ENCODE data around the gene PARD3. TPM values are rescaled to one million over a fixed set of nuclear protein-coding genes. Genes with fewer than 3 reads are reported as not detected.

The PARD3 gene
- total RNA-seq, 1 donor from 2014 or later = 34.1 TPM

GRCh38 chr10:34098821-34099567 is 716.1 kb downstream of the PARD3 start:
- TF ChIP-seq, protein P1, sequence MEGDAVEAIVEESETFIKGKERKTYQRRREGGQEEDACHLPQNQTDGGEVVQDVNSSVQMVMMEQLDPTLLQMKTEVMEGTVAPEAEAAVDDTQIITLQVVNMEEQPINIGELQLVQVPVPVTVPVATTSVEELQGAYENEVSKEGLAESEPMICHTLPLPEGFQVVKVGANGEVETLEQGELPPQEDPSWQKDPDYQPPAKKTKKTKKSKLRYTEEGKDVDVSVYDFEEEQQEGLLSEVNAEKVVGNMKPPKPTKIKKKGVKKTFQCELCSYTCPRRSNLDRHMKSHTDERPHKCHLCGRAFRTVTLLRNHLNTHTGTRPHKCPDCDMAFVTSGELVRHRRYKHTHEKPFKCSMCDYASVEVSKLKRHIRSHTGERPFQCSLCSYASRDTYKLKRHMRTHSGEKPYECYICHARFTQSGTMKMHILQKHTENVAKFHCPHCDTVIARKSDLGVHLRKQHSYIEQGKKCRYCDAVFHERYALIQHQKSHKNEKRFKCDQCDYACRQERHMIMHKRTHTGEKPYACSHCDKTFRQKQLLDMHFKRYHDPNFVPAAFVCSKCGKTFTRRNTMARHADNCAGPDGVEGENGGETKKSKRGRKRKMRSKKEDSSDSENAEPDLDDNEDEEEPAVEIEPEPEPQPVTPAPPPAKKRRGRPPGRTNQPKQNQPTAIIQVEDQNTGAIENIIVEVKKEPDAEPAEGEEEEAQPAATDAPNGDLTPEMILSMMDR (IDR thresholded peaks at IDR 0.05) = no peak
- Histone ChIP-seq H3K27me3 (ENCODE audit: low read depth) (no peaks in the 10 kb centered on the region), H3K27ac (no peak overlapping the region), H3K4me1 (peaks cover 7% of the 10 kb centered on the region), H3K4me3 (no peak overlapping the region), H3K36me3 (no peaks in the 10 kb centered on the region), H3K9me3 (peaks cover 11% of the 10 kb centered on the region)
- ATAC-seq (no peak), DNase-seq (no peak)
- intact Hi-C loops (cut with DNase I) = no loop called here

DNA sequence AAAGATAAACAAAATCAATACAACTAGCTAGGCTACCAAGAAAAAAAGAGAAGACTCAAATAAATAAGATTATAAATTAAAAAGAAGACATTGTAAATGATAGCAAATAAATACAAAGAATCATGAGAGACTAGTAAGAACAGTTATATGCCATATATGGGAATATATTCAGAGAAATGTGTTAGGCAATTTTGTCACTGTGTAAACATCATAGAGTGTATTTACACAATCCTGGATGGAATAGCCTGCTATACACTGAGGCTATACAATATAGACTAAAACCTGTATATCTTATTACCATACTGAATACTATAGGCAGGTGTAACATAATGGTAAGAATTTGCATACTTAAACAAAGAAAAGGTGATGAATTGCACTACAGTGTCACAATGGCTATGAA is 717.4 kb downstream of the PARD3 start:
- H3K27me3 ChIP-seq (ENCODE audit: low read depth) = no peaks in the 10 kb centered on the region
- H3K4me1 ChIP-seq = peaks cover 7% of the 10 kb centered on the region
- peaks cover 11% of the 10 kb centered on the region for H3K9me3 ChIP-seq
- no peak for DNase-seq
- no peak for ATAC-seq
- intact Hi-C loops (cut with DNase I) = no loop called here
- TF ChIP-seq, protein P1 (IDR thresholded peaks at IDR 0.05) = no peak
- no peaks in the 10 kb centered on the region for H3K36me3 ChIP-seq
- H3K4me3 ChIP-seq = no peak overlapping the region
- H3K27ac ChIP-seq = no peak overlapping the region

DNA sequence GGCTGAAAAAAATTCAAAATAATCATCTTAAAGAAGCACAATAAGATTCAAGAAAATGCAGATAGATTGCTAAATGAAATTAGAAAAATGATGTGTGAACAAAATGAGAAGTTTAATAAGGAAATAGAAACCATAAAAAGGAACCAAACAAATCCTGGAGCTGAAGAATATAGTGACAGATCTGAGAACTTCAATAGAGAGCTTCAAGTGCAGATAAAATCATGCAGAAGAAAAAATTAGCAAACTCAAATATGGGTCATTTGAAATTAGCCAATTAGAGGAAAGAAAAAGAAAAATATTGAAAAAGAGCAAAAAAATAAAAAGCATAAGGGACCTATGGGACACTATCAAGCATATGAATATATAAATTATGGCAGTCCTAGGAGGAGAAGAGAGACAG is 720.1 kb downstream of the PARD3 start:
- intact Hi-C loops (cut with DNase I) = no loop called here
- ATAC-seq = no peak
- peaks cover 11% of the 10 kb centered on the region for H3K9me3 ChIP-seq

GRCh38 chr10:34094146-34094696 is 720.9 kb downstream of the PARD3 start:
- intact Hi-C loops (cut with DNase I) = no loop called here
- Histone ChIP-seq H3K27me3 (ENCODE audit: low read depth) (no peaks in the 10 kb centered on the region), H3K4me1 (no peaks in the 10 kb centered on the region), H3K9me3 (peaks cover 11% of the 10 kb centered on the region), H3K27ac (no peak overlapping the region), H3K36me3 (no peaks in the 10 kb centered on the region), H3K4me3 (no peak overlapping the region)
- ATAC-seq (no peak), DNase-seq (no peak)
- TF ChIP-seq, protein P1 (IDR thresholded peaks at IDR 0.05) = no peak

More for the DNA sequence above, 720.1 kb downstream of the PARD3 start:
- no peak overlapping the region for H3K27ac ChIP-seq
- H3K4me3 ChIP-seq = no peak overlapping the region
- H3K27me3 ChIP-seq (ENCODE audit: low read depth) = no peaks in the 10 kb centered on the region
- DNase-seq = no peak
- no peaks in the 10 kb centered on the region for H3K36me3 ChIP-seq
- no peaks in the 10 kb centered on the region for H3K4me1 ChIP-seq
- TF ChIP-seq, protein P1 (IDR thresholded peaks at IDR 0.05) = no peak

DNA sequence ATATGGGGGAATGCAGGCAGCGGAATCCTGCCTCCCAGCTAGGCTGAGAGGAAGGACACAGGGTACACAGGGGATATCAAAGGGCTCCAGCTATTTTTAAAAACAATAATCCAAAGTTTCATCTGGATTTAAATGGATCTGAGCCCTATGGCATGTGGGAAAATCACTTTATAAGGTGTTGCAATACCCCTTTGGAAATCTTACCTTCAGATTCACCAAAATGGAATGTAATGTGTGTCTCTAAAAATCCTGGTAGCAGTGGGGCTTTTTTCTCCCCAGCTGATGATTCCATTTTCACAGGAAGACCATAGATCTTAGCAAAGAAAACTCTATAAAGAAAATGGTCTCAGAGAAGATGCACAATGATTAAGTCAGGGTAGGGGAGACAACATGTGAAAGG is 722.2 kb downstream of the PARD3 start:
- Histone ChIP-seq H3K9me3 (peaks cover 11% of the 10 kb centered on the region), H3K27me3 (ENCODE audit: low read depth) (no peaks in the 10 kb centered on the region), H3K4me1 (no peaks in the 10 kb centered on the region), H3K36me3 (no peaks in the 10 kb centered on the region), H3K4me3 (no peak overlapping the region), H3K27ac (no peak overlapping the region)
- ATAC-seq (no peak), DNase-seq (no peak)
- TF ChIP-seq, protein P1 (IDR thresholded peaks at IDR 0.05) = no peak
- intact Hi-C loops (cut with DNase I) = no loop called here

Measured in lower lobe of right lung (tissue), 2 donors.